ENCODE results near the gene NDUFAF8. TPM values are rescaled to one million over a fixed set of nuclear protein-coding genes. Genes with fewer than 3 reads are reported as not detected.

Gene NDUFAF8
- total RNA-seq, 1 donor from 2014 or later, result 47.6 TPM

DNA sequence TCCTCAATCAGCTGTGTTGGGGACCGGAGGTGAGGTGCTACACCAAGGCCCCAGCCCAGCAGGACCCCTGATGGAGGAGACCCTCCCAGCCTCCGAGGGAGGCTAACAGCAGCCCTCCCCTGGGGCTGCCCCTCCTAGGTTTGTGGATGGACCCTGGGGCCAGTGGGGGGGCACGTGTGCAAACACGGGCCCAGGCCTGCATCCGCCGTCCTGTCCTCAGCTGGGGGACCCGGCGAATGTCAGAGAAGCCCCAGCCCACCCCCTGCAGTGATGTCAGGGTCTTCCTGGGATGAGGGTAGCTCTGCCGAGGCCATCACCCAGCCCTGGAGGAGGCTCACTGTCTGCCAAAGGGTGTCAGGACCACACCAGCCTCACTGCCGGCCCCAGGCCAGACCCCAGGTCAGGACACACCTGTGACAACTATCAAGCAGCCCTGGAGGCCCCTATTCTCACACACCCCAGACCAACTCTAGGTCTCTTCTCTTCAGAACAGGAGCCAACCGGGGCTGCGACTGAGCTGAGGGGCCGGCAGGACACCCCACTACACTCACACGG lies 43.1 kb upstream of the NDUFAF8 start:
- Mint-ChIP-seq H3K9me3 (no peaks in the 10 kb centered on the region), H3K4me1 (no peaks in the 10 kb centered on the region), H3K27me3 (ENCODE audit: low read depth) (no peaks in the 10 kb centered on the region), H3K27ac (no peak overlapping the region), H3K4me3 (no peak overlapping the region), H3K36me3 (no peaks in the 10 kb centered on the region)
- TF ChIP-seq, protein P1, sequence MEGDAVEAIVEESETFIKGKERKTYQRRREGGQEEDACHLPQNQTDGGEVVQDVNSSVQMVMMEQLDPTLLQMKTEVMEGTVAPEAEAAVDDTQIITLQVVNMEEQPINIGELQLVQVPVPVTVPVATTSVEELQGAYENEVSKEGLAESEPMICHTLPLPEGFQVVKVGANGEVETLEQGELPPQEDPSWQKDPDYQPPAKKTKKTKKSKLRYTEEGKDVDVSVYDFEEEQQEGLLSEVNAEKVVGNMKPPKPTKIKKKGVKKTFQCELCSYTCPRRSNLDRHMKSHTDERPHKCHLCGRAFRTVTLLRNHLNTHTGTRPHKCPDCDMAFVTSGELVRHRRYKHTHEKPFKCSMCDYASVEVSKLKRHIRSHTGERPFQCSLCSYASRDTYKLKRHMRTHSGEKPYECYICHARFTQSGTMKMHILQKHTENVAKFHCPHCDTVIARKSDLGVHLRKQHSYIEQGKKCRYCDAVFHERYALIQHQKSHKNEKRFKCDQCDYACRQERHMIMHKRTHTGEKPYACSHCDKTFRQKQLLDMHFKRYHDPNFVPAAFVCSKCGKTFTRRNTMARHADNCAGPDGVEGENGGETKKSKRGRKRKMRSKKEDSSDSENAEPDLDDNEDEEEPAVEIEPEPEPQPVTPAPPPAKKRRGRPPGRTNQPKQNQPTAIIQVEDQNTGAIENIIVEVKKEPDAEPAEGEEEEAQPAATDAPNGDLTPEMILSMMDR (IDR thresholded peaks at IDR 0.05; ENCODE audit: unreplicated experiment), result no peak
- DNase-seq (ENCODE audit: low spot score in 2 of 2, unreplicated experiment in 2 of 2), result no peak

DNA sequence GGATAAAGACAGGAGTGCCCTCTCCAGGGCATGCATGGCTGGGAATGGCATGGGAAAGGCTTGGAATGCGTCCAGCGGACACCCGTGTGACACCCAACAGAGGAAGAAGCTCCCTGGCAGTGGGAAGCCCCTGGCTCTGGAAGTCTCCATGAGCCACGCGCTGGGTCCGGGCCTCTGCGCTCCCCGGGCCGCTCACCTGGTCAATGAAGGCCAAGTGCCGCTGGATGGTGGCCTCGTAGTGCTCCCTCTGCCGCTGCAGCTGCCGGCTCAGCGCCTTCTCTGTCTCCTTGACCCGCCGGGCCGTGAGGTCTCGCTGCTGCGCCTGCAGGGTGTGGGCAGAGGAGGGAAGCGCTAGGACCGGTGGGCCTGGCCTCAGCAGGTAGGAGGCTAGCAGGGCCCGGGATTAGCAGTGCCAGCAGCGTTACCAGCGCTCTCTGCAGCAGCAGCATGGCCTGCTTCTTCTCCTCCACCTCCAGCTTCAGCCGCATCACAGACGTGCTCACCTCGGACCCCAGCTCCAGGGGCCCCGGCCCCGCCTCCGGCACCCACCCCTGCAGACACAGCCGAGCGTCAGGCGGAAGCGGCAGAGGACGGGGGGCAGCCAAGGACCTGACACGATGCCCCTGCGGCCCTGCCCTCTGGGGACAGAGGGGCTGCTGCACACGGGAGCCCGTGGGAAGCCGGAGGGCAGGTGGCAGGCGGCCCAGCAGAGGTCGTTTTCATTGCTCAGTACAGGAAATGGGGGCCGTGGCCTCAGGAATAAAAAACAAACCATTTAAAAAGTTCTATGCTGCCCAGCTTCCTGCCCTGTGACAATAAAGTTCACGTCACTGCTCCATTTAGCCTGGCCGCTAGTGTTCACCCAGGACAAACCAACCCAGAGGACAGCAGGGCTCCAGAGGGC lies 42.4 kb upstream of the NDUFAF8 start:
- Mint-ChIP-seq H3K27me3 (ENCODE audit: low read depth) (no peaks in the 10 kb centered on the region), H3K4me1 (no peaks in the 10 kb centered on the region), H3K4me3 (no peak overlapping the region), H3K36me3 (no peaks in the 10 kb centered on the region), H3K9me3 (no peaks in the 10 kb centered on the region), H3K27ac (no peak overlapping the region)
- TF ChIP-seq, protein P1 (IDR thresholded peaks at IDR 0.05; ENCODE audit: unreplicated experiment), result no peak
- no peak for DNase-seq (ENCODE audit: low spot score in 2 of 2, unreplicated experiment in 2 of 2)

DNA sequence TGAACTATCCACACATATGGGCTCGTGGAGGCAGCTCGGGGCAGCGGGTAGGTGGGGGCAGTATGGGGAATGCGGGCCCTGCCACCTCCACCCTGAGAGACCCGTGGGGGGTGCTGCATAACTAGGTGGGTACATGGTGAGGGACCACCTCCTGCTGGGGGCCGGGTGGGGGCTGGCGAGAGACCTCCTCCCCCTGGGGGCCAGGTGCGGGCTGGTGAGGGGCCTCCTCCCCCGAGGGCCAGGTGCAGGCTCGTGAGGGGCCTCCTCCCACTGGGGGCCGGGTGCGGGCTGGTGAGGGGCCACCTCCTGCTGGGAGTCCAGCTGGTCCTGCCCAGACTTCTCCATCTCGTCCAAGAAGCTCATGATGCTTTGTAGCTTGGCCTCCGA lies 41.7 kb upstream of the NDUFAF8 start:
- H3K9me3 Mint-ChIP-seq, result no peaks in the 10 kb centered on the region
- no peaks in the 10 kb centered on the region for H3K27me3 Mint-ChIP-seq (ENCODE audit: low read depth)
- no peak for DNase-seq (ENCODE audit: low spot score in 2 of 2, unreplicated experiment in 2 of 2)
- H3K27ac Mint-ChIP-seq, result no peak overlapping the region
- no peak overlapping the region for H3K4me3 Mint-ChIP-seq
- H3K4me1 Mint-ChIP-seq, result no peaks in the 10 kb centered on the region
- peaks cover 2% of the 10 kb centered on the region for H3K36me3 Mint-ChIP-seq
- TF ChIP-seq, protein P1 (IDR thresholded peaks at IDR 0.05; ENCODE audit: unreplicated experiment), result no peak

DNA sequence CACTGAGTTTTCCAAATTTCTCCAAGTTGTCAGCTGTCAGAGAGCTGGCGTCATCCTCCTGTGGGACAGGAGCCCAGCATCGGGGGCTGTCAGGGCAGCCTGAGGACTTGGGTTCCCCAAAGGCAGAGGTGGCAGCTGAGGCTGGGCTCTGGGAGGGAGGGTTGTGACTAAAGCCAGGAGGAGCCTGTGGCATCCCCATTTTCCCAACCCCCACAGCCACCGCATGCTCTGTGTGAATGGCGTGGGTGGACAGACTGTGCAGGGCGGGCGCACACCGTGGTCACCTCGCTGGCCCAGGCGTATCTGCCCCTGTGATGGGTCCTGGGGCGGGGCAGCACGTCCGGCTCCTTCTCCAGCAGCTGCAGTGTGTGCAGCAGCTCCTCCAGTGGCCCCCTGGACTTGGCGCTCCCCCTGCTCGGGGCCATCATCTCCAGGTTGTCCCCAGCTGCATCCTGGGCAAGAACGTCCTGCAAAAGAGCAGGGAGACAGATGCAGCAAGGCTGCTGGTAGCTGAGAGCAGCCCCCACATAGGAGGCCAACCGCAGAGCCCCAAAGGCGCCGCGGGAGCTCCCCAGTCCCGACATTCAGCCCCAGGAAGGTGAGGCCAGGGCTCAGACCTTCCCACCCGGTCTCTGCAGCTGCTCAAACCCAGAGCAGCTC lies 41.2 kb upstream of the NDUFAF8 start:
- Mint-ChIP-seq H3K4me3 (no peak overlapping the region), H3K4me1 (no peaks in the 10 kb centered on the region), H3K9me3 (no peaks in the 10 kb centered on the region), H3K27me3 (ENCODE audit: low read depth) (no peaks in the 10 kb centered on the region), H3K27ac (no peak overlapping the region), H3K36me3 (peaks cover 2% of the 10 kb centered on the region)
- TF ChIP-seq, protein P1 (IDR thresholded peaks at IDR 0.05; ENCODE audit: unreplicated experiment), result no peak
- peak in 1 of 2 experiments; percentile 12 for DNase-seq (ENCODE audit: low spot score in 2 of 2, unreplicated experiment in 2 of 2)

DNA sequence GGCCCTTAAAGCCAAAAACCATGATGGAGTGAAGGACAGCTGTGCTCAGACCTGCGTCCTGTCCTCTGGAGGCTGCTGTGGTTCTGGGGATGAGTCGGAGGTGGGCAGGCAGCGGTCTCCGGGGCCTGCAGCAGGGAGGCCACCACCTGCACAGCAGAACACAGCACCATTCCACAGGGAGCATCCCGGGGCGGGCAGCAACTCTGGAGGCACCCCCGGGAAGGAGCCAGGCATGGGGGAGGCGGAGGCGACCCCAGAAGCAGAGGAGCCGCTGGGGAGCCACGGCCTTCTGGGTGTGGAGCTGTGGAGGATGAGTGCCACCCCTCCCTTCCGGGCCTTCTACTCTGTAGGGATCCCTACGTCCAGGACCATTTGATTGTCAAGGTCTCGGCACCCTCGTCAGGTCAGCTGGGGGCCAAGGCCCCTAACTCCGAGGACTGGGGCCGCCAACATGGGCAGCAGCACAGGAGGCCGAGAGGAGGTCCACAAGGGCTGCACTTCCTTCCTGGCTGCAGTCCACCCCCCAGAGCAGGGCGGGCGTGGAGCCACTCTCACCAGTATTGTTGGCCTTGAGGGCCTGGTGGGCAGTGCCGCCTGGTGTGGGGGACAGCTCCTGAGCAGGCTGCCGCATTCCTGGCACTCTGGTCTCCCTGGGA lies 40.2 kb upstream of the NDUFAF8 start:
- TF ChIP-seq, protein P1 (IDR thresholded peaks at IDR 0.05; ENCODE audit: unreplicated experiment), result no peak
- Mint-ChIP-seq H3K4me1 (no peaks in the 10 kb centered on the region), H3K9me3 (no peaks in the 10 kb centered on the region), H3K27ac (no peak overlapping the region), H3K4me3 (no peak overlapping the region), H3K36me3 (peaks cover 2% of the 10 kb centered on the region), H3K27me3 (ENCODE audit: low read depth) (no peaks in the 10 kb centered on the region)
- DNase-seq (ENCODE audit: low spot score in 2 of 2, unreplicated experiment in 2 of 2), result no peak

Measured in mesothelial cell of epicardium (in vitro differentiated cells).